Neural cell (in vitro differentiated cells): ENCODE results near the gene PDK4.

ENCODE experiments used
- EP300 ChIP-seq: fragments of 450-650 bp; conservative IDR thresholded peaks from 2 replicates; pipeline ENCODE4 v1.6.1; 2014; ENCODE audit warnings: antibody characterized with exemption, mild to moderate bottlenecking, moderate library complexity; ENCODE audit not compliant: poor library complexity, severe bottlenecking
- EZH2 ChIP-seq: fragments of 200-600, 300-800 bp; shearing (Covaris generic), sonication (generic); IDR thresholded peaks from 2 replicates; pipeline ENCODE4 v1.6.1; 2014; ENCODE audit warnings: antibody characterized with exemption, low read length, borderline replicate concordance, mild to moderate bottlenecking; ENCODE audit not compliant: insufficient read depth, poor library complexity, severe bottlenecking
- MXI1 ChIP-seq: fragments of 450-650 bp; conservative IDR thresholded peaks from 2 replicates; pipeline ENCODE4 v1.6.1; 2014; ENCODE audit warnings: antibody characterized with exemption, mild to moderate bottlenecking; ENCODE audit not compliant: poor library complexity, severe bottlenecking
- POLR2AphosphoS5 ChIP-seq: IDR thresholded peaks from 2 replicates; pipeline ENCODE4 v1.6.1; 2012
- RAD21 ChIP-seq: fragments of 450-650 bp; conservative IDR thresholded peaks from 2 replicates; pipeline ENCODE4 v1.6.1; 2014; ENCODE audit warnings: antibody characterized with exemption, mild to moderate bottlenecking, moderate library complexity
- SMC3 ChIP-seq: fragments of 450-650 bp; conservative IDR thresholded peaks from 2 replicates; pipeline ENCODE4 v1.6.1; 2014; ENCODE audit warnings: antibody characterized with exemption, mild to moderate bottlenecking, moderate library complexity; ENCODE audit not compliant: poor library complexity
- TAF1 ChIP-seq: IDR thresholded peaks from 2 replicates; pipeline ENCODE4 v1.6.1; 2012; ENCODE audit warnings: low read depth
- TF ChIP-seq, protein P1 (sequence below): IDR thresholded peaks from 2 replicates; pipeline ENCODE4 v1.6.1; 2012; ENCODE audit warnings: borderline replicate concordance
- TF ChIP-seq, protein P2 (sequence below): fragments of 450-650 bp; IDR thresholded peaks from 2 replicates; pipeline ENCODE4 v1.5.1; 2014; ENCODE audit warnings: antibody characterized with exemption, mild to moderate bottlenecking, moderate library complexity; ENCODE audit not compliant: poor library complexity, severe bottlenecking

DNA sequence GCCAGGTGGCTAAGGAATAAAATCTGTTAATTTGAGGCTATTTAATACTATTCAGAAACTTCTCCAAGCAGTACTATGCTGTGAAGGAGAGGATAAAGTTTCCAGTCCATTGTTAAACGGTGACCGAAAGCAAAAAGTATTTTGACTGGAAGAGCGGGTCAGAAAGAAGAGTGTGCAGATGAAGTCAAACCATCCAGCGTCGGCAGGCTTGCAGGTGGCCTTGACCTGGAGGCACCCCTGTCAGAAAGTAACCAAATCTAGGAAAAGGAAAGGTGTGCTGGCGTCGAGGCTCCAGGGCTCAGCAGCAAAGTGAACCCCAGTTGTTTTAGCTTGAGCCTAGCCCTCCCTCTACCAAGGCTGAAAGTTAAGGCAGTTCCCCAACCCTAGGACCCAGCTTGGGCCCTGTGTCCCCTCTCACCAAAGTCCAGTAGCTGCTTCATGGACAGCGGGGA is 544 bp downstream of the PDK4 start:
- TF ChIP-seq TAF1 (no peak), EZH2 (no peak), EP300 (no peak), RAD21 (no peak), MXI1 (no peak), POLR2AphosphoS5 (no peak), SMC3 (no peak)
- TF ChIP-seq, protein P1, sequence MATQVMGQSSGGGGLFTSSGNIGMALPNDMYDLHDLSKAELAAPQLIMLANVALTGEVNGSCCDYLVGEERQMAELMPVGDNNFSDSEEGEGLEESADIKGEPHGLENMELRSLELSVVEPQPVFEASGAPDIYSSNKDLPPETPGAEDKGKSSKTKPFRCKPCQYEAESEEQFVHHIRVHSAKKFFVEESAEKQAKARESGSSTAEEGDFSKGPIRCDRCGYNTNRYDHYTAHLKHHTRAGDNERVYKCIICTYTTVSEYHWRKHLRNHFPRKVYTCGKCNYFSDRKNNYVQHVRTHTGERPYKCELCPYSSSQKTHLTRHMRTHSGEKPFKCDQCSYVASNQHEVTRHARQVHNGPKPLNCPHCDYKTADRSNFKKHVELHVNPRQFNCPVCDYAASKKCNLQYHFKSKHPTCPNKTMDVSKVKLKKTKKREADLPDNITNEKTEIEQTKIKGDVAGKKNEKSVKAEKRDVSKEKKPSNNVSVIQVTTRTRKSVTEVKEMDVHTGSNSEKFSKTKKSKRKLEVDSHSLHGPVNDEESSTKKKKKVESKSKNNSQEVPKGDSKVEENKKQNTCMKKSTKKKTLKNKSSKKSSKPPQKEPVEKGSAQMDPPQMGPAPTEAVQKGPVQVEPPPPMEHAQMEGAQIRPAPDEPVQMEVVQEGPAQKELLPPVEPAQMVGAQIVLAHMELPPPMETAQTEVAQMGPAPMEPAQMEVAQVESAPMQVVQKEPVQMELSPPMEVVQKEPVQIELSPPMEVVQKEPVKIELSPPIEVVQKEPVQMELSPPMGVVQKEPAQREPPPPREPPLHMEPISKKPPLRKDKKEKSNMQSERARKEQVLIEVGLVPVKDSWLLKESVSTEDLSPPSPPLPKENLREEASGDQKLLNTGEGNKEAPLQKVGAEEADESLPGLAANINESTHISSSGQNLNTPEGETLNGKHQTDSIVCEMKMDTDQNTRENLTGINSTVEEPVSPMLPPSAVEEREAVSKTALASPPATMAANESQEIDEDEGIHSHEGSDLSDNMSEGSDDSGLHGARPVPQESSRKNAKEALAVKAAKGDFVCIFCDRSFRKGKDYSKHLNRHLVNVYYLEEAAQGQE: no peak
- TF ChIP-seq, protein P2, sequence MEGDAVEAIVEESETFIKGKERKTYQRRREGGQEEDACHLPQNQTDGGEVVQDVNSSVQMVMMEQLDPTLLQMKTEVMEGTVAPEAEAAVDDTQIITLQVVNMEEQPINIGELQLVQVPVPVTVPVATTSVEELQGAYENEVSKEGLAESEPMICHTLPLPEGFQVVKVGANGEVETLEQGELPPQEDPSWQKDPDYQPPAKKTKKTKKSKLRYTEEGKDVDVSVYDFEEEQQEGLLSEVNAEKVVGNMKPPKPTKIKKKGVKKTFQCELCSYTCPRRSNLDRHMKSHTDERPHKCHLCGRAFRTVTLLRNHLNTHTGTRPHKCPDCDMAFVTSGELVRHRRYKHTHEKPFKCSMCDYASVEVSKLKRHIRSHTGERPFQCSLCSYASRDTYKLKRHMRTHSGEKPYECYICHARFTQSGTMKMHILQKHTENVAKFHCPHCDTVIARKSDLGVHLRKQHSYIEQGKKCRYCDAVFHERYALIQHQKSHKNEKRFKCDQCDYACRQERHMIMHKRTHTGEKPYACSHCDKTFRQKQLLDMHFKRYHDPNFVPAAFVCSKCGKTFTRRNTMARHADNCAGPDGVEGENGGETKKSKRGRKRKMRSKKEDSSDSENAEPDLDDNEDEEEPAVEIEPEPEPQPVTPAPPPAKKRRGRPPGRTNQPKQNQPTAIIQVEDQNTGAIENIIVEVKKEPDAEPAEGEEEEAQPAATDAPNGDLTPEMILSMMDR: no peak
